IMR-90 (cell line): ENCODE data around the gene PLCB3. TPM values are rescaled to one million over a fixed set of nuclear protein-coding genes. Genes with fewer than 3 reads are reported as not detected.

Source experiments
- ATAC-seq: fragments of 200-7000 bp; cut with Tn5 transposase; 2 replicates; pipeline ENCODE4 v1.9.1; 2020; ENCODE audit warnings: low read depth, mild to moderate bottlenecking, moderate library complexity
- BruUV-seq: library from RNA; stranded (reverse); fragments of 400-500 nt; replicated peaks from 2 replicates; lab custom pipeline; 2021; lab: Mats Ljungman, UMichigan
- CTCF ChIA-PET: fragments of 300-600 bp; formaldehyde crosslinking; extraction: SDS; loops from one replicate; lab custom pipeline; 2021; ENCODE audit warnings: antibody characterized with exemption; lab: Yijun Ruan, JAX
- POLR2A ChIA-PET: fragments of 300-600 bp; sonication (Branson Sonifier 250); formaldehyde crosslinking; loops from one replicate; lab custom pipeline; 2022; ENCODE audit warnings: antibody characterized with exemption; ENCODE audit not compliant: unreplicated experiment; lab: Charles Lee
- DNase-seq: peaks from one replicate; pipeline ENCODE4 v3.0.0; 2013
- H2AFZ ChIP-seq: replicated peaks from 2 replicates; pipeline ENCODE3; 2013; ENCODE audit warnings: low read length, mild to moderate bottlenecking; ENCODE audit not compliant: poor library complexity
- H2AK5ac ChIP-seq: 2 replicates; pipeline ENCODE4 v1.6.1; 2013; ENCODE audit warnings: low read depth, low read length, inconsistent platforms
- H2AK9ac ChIP-seq: replicated peaks from 2 replicates; pipeline ENCODE3; 2013; ENCODE audit warnings: mild to moderate bottlenecking, low read depth, low read length, moderate library complexity; ENCODE audit not compliant: poor library complexity
- H2BK120ac ChIP-seq: 2 replicates; pipeline ENCODE4 v1.6.1; 2013; ENCODE audit warnings: low read depth, low read length, inconsistent platforms
- H2BK15ac ChIP-seq: 3 replicates; pipeline ENCODE4 v1.6.1; 2013; ENCODE audit warnings: low read depth, low read length, inconsistent platforms
- H2BK20ac ChIP-seq: 2 replicates; pipeline ENCODE4 v1.6.1; 2013; ENCODE audit warnings: low read depth, mild to moderate bottlenecking, inconsistent platforms, low read length, moderate library complexity
- H2BK5ac ChIP-seq: 2 replicates; pipeline ENCODE4 v1.6.1; 2013; ENCODE audit warnings: mild to moderate bottlenecking, low read depth, low read length, inconsistent platforms; ENCODE audit not compliant: poor library complexity, severe bottlenecking
- H3K14ac ChIP-seq: replicated peaks from 2 replicates; pipeline ENCODE4 v1.6.1; 2013; ENCODE audit warnings: low read depth, low read length, inconsistent platforms
- H3K18ac ChIP-seq: 2 replicates; pipeline ENCODE4 v1.6.1; 2013; ENCODE audit warnings: low read depth, low read length, control low read depth
- H3K23ac ChIP-seq: 2 replicates; pipeline ENCODE4 v1.6.1; 2013; ENCODE audit warnings: low read depth, low read length, inconsistent platforms
- H3K27ac ChIP-seq: 2 replicates; pipeline ENCODE4 v1.5.1; 2013; ENCODE audit warnings: mild to moderate bottlenecking, control low read depth, low read length; ENCODE audit not compliant: insufficient read depth
- H3K27me3 ChIP-seq: 2 replicates; pipeline ENCODE4 v1.6.1; 2013; ENCODE audit warnings: low read length; ENCODE audit not compliant: control insufficient read depth, insufficient read depth
- H3K36me3 ChIP-seq: 2 replicates; pipeline ENCODE4 v1.6.1; 2013; ENCODE audit warnings: low read length, mixed read lengths; ENCODE audit not compliant: control insufficient read depth, insufficient read depth
- H3K4ac ChIP-seq: 2 replicates; pipeline ENCODE4 v1.6.1; 2013; ENCODE audit warnings: low read depth, low read length, inconsistent platforms
- H3K4me1 ChIP-seq: 2 replicates; pipeline ENCODE4 v1.6.1; 2013; ENCODE audit warnings: low read length, mixed read lengths; ENCODE audit not compliant: control insufficient read depth, insufficient read depth
- H3K4me2 ChIP-seq: 2 replicates; pipeline ENCODE4 v1.6.1; 2013; ENCODE audit warnings: low read depth, mild to moderate bottlenecking, control low read depth, low read length, moderate library complexity
- H3K4me3 ChIP-seq: 2 replicates; pipeline ENCODE4 v1.5.1; 2013; ENCODE audit warnings: low read depth, mild to moderate bottlenecking, control low read depth, low read length, moderate library complexity; ENCODE audit not compliant: insufficient read depth
- H3K56ac ChIP-seq: 2 replicates; pipeline ENCODE4 v1.6.1; 2013; ENCODE audit warnings: low read length, inconsistent platforms; ENCODE audit not compliant: insufficient read depth; ENCODE audit errors: extremely low read depth
- H3K79me1 ChIP-seq, 2 experiments: 2 replicates each; pipeline ENCODE4 v1.6.1; 2013; ENCODE audit warnings: low read length in 2 of 2, inconsistent platforms in 1 of 2, low read depth in 1 of 2
- H3K9ac ChIP-seq: 2 replicates; pipeline ENCODE4 v1.6.1; 2013; ENCODE audit warnings: low read depth, low read length, control low read depth
- H3K9me1 ChIP-seq: 2 replicates; pipeline ENCODE4 v1.6.1; 2013; ENCODE audit warnings: low read length, inconsistent platforms; ENCODE audit not compliant: insufficient read depth
- H3K9me3 ChIP-seq: 2 replicates; pipeline ENCODE4 v1.6.1; 2013; ENCODE audit warnings: low read length; ENCODE audit not compliant: control insufficient read depth, insufficient read depth
- H4K20me1 ChIP-seq: 2 replicates; pipeline ENCODE4 v1.6.1; 2013; ENCODE audit warnings: low read length, inconsistent platforms; ENCODE audit not compliant: insufficient read depth
- H4K5ac ChIP-seq: 2 replicates; pipeline ENCODE4 v1.6.1; 2013; ENCODE audit warnings: mild to moderate bottlenecking, low read depth, low read length, control low read depth
- H4K8ac ChIP-seq, 2 experiments: 2 replicates each; pipeline ENCODE4 v1.6.1; 2013; ENCODE audit warnings: low read depth in 2 of 2, low read length in 2 of 2, control low read depth in 1 of 2, inconsistent platforms in 1 of 2
- H4K91ac ChIP-seq: 2 replicates; pipeline ENCODE4 v1.6.1; 2013; ENCODE audit warnings: low read depth, low read length, inconsistent platforms; ENCODE audit not compliant: insufficient read depth
- BHLHE40 ChIP-seq: fragments of 150-350 bp; IDR thresholded peaks from 2 replicates; pipeline ENCODE4 v1.6.1; 2016; ENCODE audit warnings: mild to moderate bottlenecking, low read depth, low read length
- CHD1 ChIP-seq: IDR thresholded peaks from 2 replicates; pipeline ENCODE4 v1.6.1; 2012; ENCODE audit warnings: low read depth, low read length, improper control_type of control experiment
- POLR2A ChIP-seq: IDR thresholded peaks from 2 replicates; pipeline ENCODE4 v1.6.1; 2012; ENCODE audit warnings: mild to moderate bottlenecking, low read depth, low read length
- RCOR1 ChIP-seq: IDR thresholded peaks from 2 replicates; pipeline ENCODE4 v1.6.1; 2012; ENCODE audit warnings: mild to moderate bottlenecking, low read length, improper control_type of control experiment; ENCODE audit not compliant: insufficient replicate concordance
- WGBS, 2 experiments: methylation state at CpG; one replicate each; pipeline versions ENCODE4 v1.1.5 to v1.1.7; 2013; ENCODE audit warnings: missing lambda C conversion rate in 2 of 2; ENCODE audit not compliant: insufficient read length in 1 of 2; ENCODE audit errors: extremely low coverage in 2 of 2; 5-methylcytosine and 5-hydroxymethylcytosine counted together
- dilution Hi-C: fragments of 300-500 bp; cut with HindIII; formaldehyde crosslinking; loops from one replicate; pipeline ENCODE4 v1.14.3; 2018; ENCODE audit warnings: low sequenced_read_pairs; ENCODE audit not compliant: unreplicated experiment
- in situ Hi-C: fragments of 300-500 bp; cut with MboI; formaldehyde crosslinking; loops from 3 replicates; pipeline ENCODE4 v1.14.3; 2019; ENCODE audit warnings: low sequenced_read_pairs, inconsistent platforms, mixed read lengths
- intact Hi-C: fragments of 100-400 bp; cut with micrococcal nuclease; formaldehyde crosslinking; loops from 2 replicates; pipeline ENCODE4 v1.10.0; 2022
- polyA plus RNA-seq, 3 experiments: library from polyadenylated mRNA; depleted of rRNA; stranded (reverse); fragments of >200 nt; gene quantifications; 2 replicates each; pipeline ENCODE4 v1.2.3, GENCODE V29; 2012; ENCODE audit warnings: low replicate concordance in 1 of 3
- total RNA-seq: library from RNA; depleted of rRNA; stranded (reverse); fragments of >200 nt; gene quantifications from 2 replicates; pipeline ENCODE4 v1.2.3, GENCODE V29; 2012

The PLCB3 gene
- total and polyA plus RNA-seq, 2 of the 4 experiments (the other 2 are of a cell fraction): 23.9 to 24.9 TPM

DNA sequence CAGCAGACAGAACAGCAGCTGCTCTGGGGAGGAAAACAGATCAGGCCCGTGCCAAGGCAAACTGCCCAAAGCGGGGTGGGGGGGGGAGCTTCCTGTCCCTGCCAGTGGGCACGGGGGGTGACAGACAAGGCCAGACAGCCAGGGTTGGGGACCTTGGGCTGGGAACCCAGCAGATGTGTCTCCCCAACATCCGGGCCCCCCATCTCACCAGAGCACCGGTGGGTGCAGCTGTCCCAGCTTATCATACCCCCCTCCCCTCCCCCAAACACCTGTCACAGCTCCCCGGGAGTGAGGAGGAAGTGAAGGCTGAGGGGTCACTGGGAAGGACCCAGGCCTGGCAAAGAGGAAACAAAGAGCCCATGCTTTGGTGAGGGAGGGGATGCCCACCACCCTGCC is 5.9 kb upstream of the PLCB3 start:
- H2BK5ac ChIP-seq: peak overlapping the region; percentile 98
- H4K20me1 ChIP-seq: peaks cover 26% of the 10 kb centered on the region
- CTCF ChIA-PET: interaction anchor here (2.1 kb wide), 1 partner anchor 55 kb away, joined by 7 read pairs; no protein-coding TSS in a partner anchor
- H3K9ac ChIP-seq: peak overlapping the region; percentile 77
- peak overlapping the region; percentile 49; the same call in 1 of the 2 replicates for H3K18ac ChIP-seq
- peak overlapping the region; percentile 98 for H4K91ac ChIP-seq
- peak overlapping the region; percentile 73 for H2BK120ac ChIP-seq
- peak overlapping the region; percentile 95 for H3K23ac ChIP-seq
- intact Hi-C loops (no loop called here), in situ Hi-C loops (no loop called here), dilution Hi-C loops (no loop called here)
- H3K4me3 ChIP-seq: peak overlapping the region; percentile 95
- peak overlapping the region; percentile 52; the same call in 1 of the 3 replicates for H2BK15ac ChIP-seq
- H3K14ac ChIP-seq: peak overlapping the region; percentile 81
- peaks cover 8% of the 10 kb centered on the region for H3K4me1 ChIP-seq
- BruUV-seq: no TSS peak
- H3K9me3 ChIP-seq: no peaks in the 10 kb centered on the region
- no peak for ATAC-seq
- peak overlapping the region; percentile 96 for H3K4me2 ChIP-seq
- DNase-seq: no peak
- H3K36me3 ChIP-seq: peaks cover 12% of the 10 kb centered on the region
- peak overlapping the region; percentile 99 for H3K4ac ChIP-seq
- peak overlapping the region; percentile 89 for H2AFZ ChIP-seq
- H2BK20ac ChIP-seq: no peak overlapping the region
- H2AK5ac ChIP-seq: peak overlapping the region; percentile 100
- POLR2A ChIA-PET: no interaction called here
- H3K79me1 ChIP-seq: peaks cover 10 to 31% of the 10 kb centered on the region in 2 experiments; a peak in 3 of 4 replicates
- peaks cover 7% of the 10 kb centered on the region for H3K9me1 ChIP-seq
- peak overlapping the region; percentile 98 for H3K27ac ChIP-seq
- no CpG with 5 or more reads among the region's 6 CpGs for WGBS, 2 experiments
- H3K56ac ChIP-seq: peak overlapping the region; percentile 86
- H4K8ac ChIP-seq: peak overlapping the region; percentile 65 to 79; a peak in 3 of 4 replicates
- H2AK9ac ChIP-seq: peak overlapping the region; percentile 100
- peak overlapping the region; percentile 38; the same call in 1 of the 2 replicates for H4K5ac ChIP-seq
- no peak for TF ChIP-seq RCOR1
- TF ChIP-seq CHD1: no peak
- peak; percentile 39; the same call in 1 of the 2 replicates for TF ChIP-seq BHLHE40
- no peak for TF ChIP-seq POLR2A
- no peaks in the 10 kb centered on the region for H3K27me3 ChIP-seq
